Mesothelial cell of epicardium (in vitro differentiated cells): ENCODE measurements around the gene NAGPA. TPM values are rescaled to one million over a fixed set of nuclear protein-coding genes. Genes with fewer than 3 reads are reported as not detected.

ENCODE experiments used
- DNase-seq, 2 experiments: peaks; one replicate each; pipeline ENCODE4 v3.0.0; 2021; ENCODE audit warnings: low spot score in 2 of 2; ENCODE audit not compliant: unreplicated experiment in 2 of 2
- H3K27ac Mint-ChIP-seq: 2 replicates; pipeline ENCODE4 v1.8.0; 2021; ENCODE audit warnings: mixed read lengths
- H3K27me3 Mint-ChIP-seq: 2 replicates; pipeline ENCODE4 v1.8.0; 2021; ENCODE audit warnings: low read depth, mixed read lengths
- H3K36me3 Mint-ChIP-seq: 2 replicates; pipeline ENCODE4 v1.8.0; 2021; ENCODE audit warnings: mixed read lengths
- H3K4me1 Mint-ChIP-seq: 2 replicates; pipeline ENCODE4 v1.8.0; 2021; ENCODE audit warnings: mixed read lengths
- H3K4me3 Mint-ChIP-seq: 2 replicates; pipeline ENCODE4 v1.8.0; 2021; ENCODE audit warnings: mild to moderate bottlenecking, moderate library complexity, mixed read lengths
- H3K9me3 Mint-ChIP-seq: 2 replicates; pipeline ENCODE4 v1.8.0; 2021; ENCODE audit warnings: mixed read lengths
- total RNA-seq: library from RNA; stranded (reverse); gene quantifications from 3 replicates; pipeline ENCODE4 v1.2.1, GENCODE V29; 2021
- TF ChIP-seq, protein P1 (sequence below): fragments of 200-600 bp; sonication (generic); IDR thresholded peaks from one replicate; pipeline ENCODE4 v1.5.0; 2021; ENCODE audit warnings: antibody characterized with exemption; ENCODE audit not compliant: unreplicated experiment

NAGPA gene
- total RNA-seq, 1 donor from 2014 or later: 12.6 TPM

DNA sequence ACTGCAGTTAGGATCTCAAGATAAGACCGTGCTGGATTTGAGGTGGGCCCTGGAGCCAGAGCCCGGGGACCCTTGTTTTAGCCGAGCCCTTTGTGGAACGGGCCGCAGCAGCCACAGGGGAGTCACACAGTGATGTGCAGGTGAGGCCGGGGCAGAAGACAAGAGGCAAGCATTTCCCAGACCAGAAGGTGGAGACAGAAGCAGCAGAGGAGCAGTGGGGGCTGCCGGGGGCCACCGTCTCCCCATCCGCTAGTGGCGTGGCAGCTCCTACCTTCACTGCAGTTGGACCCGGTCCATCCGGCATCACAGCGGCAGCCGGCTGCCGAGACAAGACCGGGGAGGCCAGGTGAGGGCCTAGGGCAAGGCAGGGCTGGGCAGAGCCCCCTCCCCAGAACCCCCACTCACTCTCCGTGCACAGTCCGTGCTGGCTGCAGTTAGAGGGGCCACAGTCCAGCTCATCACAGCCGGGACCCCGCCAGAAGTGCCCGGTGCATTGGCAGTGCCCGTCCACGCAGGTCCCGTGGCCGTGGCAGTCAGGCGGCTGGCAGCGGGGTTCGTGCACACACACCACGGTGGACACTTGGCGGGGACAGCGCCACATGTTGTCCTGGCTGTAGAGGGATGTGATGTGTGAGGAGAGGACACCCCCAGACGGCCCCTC lies 6.0 kb downstream of the NAGPA start:
- Mint-ChIP-seq H3K36me3 (no peaks in the 10 kb centered on the region), H3K9me3 (no peaks in the 10 kb centered on the region), H3K4me1 (peaks cover 4% of the 10 kb centered on the region), H3K27me3 (no peaks in the 10 kb centered on the region), H3K27ac (no peak overlapping the region), H3K4me3 (no peak overlapping the region)
- no peak for DNase-seq
- TF ChIP-seq, protein P1, sequence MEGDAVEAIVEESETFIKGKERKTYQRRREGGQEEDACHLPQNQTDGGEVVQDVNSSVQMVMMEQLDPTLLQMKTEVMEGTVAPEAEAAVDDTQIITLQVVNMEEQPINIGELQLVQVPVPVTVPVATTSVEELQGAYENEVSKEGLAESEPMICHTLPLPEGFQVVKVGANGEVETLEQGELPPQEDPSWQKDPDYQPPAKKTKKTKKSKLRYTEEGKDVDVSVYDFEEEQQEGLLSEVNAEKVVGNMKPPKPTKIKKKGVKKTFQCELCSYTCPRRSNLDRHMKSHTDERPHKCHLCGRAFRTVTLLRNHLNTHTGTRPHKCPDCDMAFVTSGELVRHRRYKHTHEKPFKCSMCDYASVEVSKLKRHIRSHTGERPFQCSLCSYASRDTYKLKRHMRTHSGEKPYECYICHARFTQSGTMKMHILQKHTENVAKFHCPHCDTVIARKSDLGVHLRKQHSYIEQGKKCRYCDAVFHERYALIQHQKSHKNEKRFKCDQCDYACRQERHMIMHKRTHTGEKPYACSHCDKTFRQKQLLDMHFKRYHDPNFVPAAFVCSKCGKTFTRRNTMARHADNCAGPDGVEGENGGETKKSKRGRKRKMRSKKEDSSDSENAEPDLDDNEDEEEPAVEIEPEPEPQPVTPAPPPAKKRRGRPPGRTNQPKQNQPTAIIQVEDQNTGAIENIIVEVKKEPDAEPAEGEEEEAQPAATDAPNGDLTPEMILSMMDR: no peak

DNA sequence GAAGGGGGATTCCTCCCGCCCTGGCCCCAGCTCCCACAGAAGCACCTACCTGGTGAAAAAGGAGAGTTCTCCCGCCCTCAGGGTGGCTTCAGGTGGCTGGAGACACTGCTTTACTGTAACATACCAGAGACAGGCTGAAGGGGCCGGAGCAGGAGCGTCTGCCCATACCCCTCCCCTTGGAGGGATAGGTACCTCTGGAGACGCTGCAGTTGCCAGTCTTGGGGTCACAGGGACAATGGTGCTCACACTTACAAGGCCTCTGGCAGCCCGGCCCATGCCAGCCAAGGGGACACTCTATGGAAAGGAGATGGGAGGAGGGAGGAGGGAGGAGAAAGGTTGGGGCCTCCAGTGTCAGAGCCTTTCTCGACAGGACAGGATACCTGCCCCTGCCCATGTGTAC lies 6.6 kb downstream of the NAGPA start:
- no peak for DNase-seq
- Mint-ChIP-seq H3K27me3 (no peaks in the 10 kb centered on the region), H3K4me3 (no peak overlapping the region), H3K4me1 (peaks cover 2% of the 10 kb centered on the region), H3K27ac (no peak overlapping the region), H3K36me3 (no peaks in the 10 kb centered on the region), H3K9me3 (no peaks in the 10 kb centered on the region)
- TF ChIP-seq, protein P1: no peak

DNA sequence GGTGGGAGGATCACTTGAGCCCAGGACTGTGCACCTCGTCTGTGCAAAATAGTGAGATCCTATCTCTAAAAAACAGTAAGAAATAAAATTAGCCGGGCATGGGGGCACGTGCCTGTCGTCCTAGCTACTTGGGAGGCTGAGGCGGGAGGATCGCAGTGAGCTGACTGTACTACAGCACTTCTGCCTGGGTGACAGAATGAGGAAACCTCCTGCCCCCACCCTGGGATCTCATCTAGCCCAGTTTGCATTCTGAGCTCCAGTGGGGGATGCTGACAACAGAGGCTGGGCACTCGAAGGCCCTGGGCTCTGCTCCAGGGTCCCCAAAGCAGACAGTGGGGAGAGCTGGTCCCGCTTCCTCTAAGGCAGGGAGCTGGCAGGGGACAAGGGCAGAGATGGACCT lies 7.1 kb downstream of the NAGPA start:
- no peak overlapping the region for H3K27ac Mint-ChIP-seq
- TF ChIP-seq, protein P1: no peak
- no peaks in the 10 kb centered on the region for H3K36me3 Mint-ChIP-seq
- DNase-seq: no peak
- no peak overlapping the region for H3K4me3 Mint-ChIP-seq
- H3K27me3 Mint-ChIP-seq: no peaks in the 10 kb centered on the region
- H3K4me1 Mint-ChIP-seq: no peaks in the 10 kb centered on the region
- H3K9me3 Mint-ChIP-seq: no peaks in the 10 kb centered on the region

DNA sequence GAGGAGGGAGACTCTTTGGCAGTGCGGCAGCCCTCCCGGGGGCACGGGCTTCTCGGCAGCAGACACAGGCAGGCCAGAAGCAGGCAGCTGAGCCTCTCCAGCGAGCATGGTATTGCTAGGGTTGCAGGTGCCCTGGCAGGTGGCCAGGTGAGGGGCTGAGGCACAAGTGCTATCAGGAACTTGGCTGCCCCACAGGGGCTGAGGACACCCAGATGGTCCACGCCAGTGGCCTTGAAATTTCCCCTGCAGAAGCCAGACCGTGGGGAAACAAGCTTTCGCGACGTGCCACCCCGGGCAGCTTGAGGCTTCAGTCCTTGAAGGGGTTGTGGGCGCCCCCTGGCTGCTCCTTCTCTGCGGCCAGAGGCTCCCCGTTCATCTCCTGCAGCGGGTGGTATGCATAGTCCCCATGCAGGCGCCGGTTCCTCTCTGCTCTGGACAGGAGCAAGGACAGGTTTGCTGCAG lies 8.5 kb downstream of the NAGPA start:
- H3K4me3 Mint-ChIP-seq: no peak overlapping the region
- H3K36me3 Mint-ChIP-seq: no peaks in the 10 kb centered on the region
- peak in 1 of 2 experiments; percentile 45 for DNase-seq
- TF ChIP-seq, protein P1: no peak
- H3K27ac Mint-ChIP-seq: no peak overlapping the region
- H3K9me3 Mint-ChIP-seq: no peaks in the 10 kb centered on the region
- peaks cover 2% of the 10 kb centered on the region for H3K27me3 Mint-ChIP-seq
- H3K4me1 Mint-ChIP-seq: no peaks in the 10 kb centered on the region

DNA sequence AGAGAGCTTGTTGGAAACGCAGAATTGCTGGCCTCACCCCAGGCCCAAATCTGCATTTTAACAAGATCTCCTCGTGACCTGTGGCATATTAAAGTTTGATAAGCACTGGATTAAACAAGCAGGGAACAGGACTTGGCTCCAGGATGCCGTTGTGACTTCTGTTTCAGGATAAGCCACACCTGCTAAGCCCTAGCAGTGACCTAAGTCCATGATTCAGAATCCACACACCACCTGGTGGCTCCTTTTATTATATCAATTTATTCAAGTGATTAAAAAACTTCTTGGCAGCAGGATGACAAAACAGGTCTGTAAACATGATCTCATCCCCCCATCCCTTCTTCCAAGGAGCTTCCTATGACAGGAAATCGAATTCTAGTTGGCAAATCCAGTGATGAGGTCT lies 9.1 kb downstream of the NAGPA start:
- no peaks in the 10 kb centered on the region for H3K36me3 Mint-ChIP-seq
- TF ChIP-seq, protein P1: peak; percentile 14
- H3K4me1 Mint-ChIP-seq: no peaks in the 10 kb centered on the region
- no peak overlapping the region for H3K27ac Mint-ChIP-seq
- H3K27me3 Mint-ChIP-seq: peaks cover 5% of the 10 kb centered on the region
- no peak for DNase-seq
- H3K4me3 Mint-ChIP-seq: no peak overlapping the region
- no peaks in the 10 kb centered on the region for H3K9me3 Mint-ChIP-seq
